Measurements from ENCODE around the gene PMFBP1. TPM values are rescaled to one million over a fixed set of nuclear protein-coding genes. Genes with fewer than 3 reads are reported as not detected.

The PMFBP1 gene
- total RNA-seq, 1 experiment from 2014 or later = 5.6 TPM

- ChIA-PET RAD21 (ENCODE audit: low non-redundant PET in 1 of 2, low total read pairs in 2 of 2, uncharacterized antibody in 2 of 2, unreplicated experiment in 2 of 2) (no interaction called here), CTCF (no interaction called here), POLR2A (no interaction called here)
- no peaks in the 10 kb centered on the region for H3K4me1 ChIP-seq (ENCODE audit: control insufficient read depth in 1 of 2, insufficient read depth in 2 of 2, low read length in 2 of 2)
- ATAC-seq (no peak), DNase-seq (ENCODE audit: low read depth, low spot score) (no peak)
- intact Hi-C loops (cut with micrococcal nuclease) = no loop called here
- no peaks in the 10 kb centered on the region for H4K20me1 ChIP-seq (ENCODE audit: insufficient read depth)
- no peak overlapping the region for H3K4me2 ChIP-seq (ENCODE audit: low read length)
- no peaks in the 10 kb centered on the region for H3K9me2 ChIP-seq (ENCODE audit: insufficient read depth)
- H3K9ac ChIP-seq (ENCODE audit: low read length) = no peak overlapping the region
- no peaks in the 10 kb centered on the region for H3K79me2 ChIP-seq (ENCODE audit: insufficient read depth, low read length)
- H3K27ac ChIP-seq (ENCODE audit: low read depth, low read length) = no peak overlapping the region
- no TSS peak for BruUV-seq (replicated peaks)
- H3K36me3 ChIP-seq (ENCODE audit: control insufficient read depth in 1 of 2, insufficient read depth in 2 of 2, low read length in 2 of 2) = peaks cover 22 to 30% of the 10 kb centered on the region in 2 experiments
- no peak overlapping the region for H2AFZ ChIP-seq (ENCODE audit: low read depth, low read length, poor library complexity, severe bottlenecking)
- H3K4me3 ChIP-seq (replicated peaks in 1 of 2; ENCODE audit: low read depth in 1 of 2, low read length in 2 of 2) = no peak overlapping the region
- no peak for TF ChIP-seq SP1 (IDR thresholded peaks at IDR 0.05; ENCODE audit: low read depth)
- TF ChIP-seq ZNF274 (IDR thresholded peaks at IDR 0.05; ENCODE audit: low read depth, low read length) = no peak
- no peak for TF ChIP-seq ELF1 (IDR thresholded peaks at IDR 0.05; ENCODE audit: borderline replicate concordance, low read depth)
- TF ChIP-seq RAD21 (IDR thresholded peaks at IDR 0.05; ENCODE audit: low read depth) = no peak
- no peak for TF ChIP-seq EZH2phosphoT487 (IDR thresholded peaks at IDR 0.05; ENCODE audit: borderline replicate concordance)
- TF ChIP-seq ZBTB33 (IDR thresholded peaks at IDR 0.05; ENCODE audit: extremely low read depth, insufficient replicate concordance, low read length) = no peak
- TF ChIP-seq CBX3 (IDR thresholded peaks at IDR 0.05; ENCODE audit: low read depth) = no peak
- no peak for TF ChIP-seq CTCF (IDR thresholded peaks at IDR 0.05 in 2 of 3, conservative IDR thresholded peaks at IDR 0.05 in 1 of 3; ENCODE audit: borderline replicate concordance in 1 of 3, insufficient read depth in 1 of 3, low read depth in 2 of 3, low read length in 2 of 3)
- no peak for TF ChIP-seq ATF3 (IDR thresholded peaks at IDR 0.05)
- no peak for TF ChIP-seq REST (IDR thresholded peaks at IDR 0.05; ENCODE audit: low read depth)
- no peak for TF ChIP-seq ZFX (IDR thresholded peaks at IDR 0.05)
- TF ChIP-seq POLR2A (IDR thresholded peaks at IDR 0.05; ENCODE audit: borderline replicate concordance, extremely low read depth, insufficient read depth, insufficient read length) = no peak
- no peak for TF ChIP-seq CEBPB (IDR thresholded peaks at IDR 0.05; ENCODE audit: low read depth)
- TF ChIP-seq EZH2 (IDR thresholded peaks at IDR 0.05) = no peak
- no peak for TF ChIP-seq SRF (IDR thresholded peaks at IDR 0.05; ENCODE audit: low read depth)
- TF ChIP-seq MAX (IDR thresholded peaks at IDR 0.05) = no peak
- no peak for TF ChIP-seq POLR2AphosphoS5 (IDR thresholded peaks at IDR 0.05; ENCODE audit: low read depth, low read length)
- no peak for TF ChIP-seq FOSL1 (IDR thresholded peaks at IDR 0.05; ENCODE audit: low read depth)
- no peak for TF ChIP-seq JUND (IDR thresholded peaks at IDR 0.05)
- H3K27me3 ChIP-seq (ENCODE audit: insufficient read depth, low read length) = no peaks in the 10 kb centered on the region
- no peaks in the 10 kb centered on the region for H3K9me3 ChIP-seq (ENCODE audit: control insufficient read depth in 1 of 2, insufficient read depth in 1 of 2, low read depth in 1 of 2, low read length in 2 of 2)
Measured at GRCh38 chr16:72110662-72111615, 61.0 kb downstream of the PMFBP1 start.

Data from HCT116 (cell line).